SH-SY5Y (cell line): ENCODE measurements around the gene GNG11.

Source experiments
- GATA2 ChIP-seq: IDR thresholded peaks from 2 replicates; pipeline ENCODE4 v1.6.1; 2011; ENCODE audit warnings: mild to moderate bottlenecking, low read depth, low read length
- GATA3 ChIP-seq: IDR thresholded peaks from 2 replicates; pipeline ENCODE4 v1.6.1; 2011; ENCODE audit warnings: low read depth, mild to moderate bottlenecking, low read length, moderate library complexity

Gene GNG11

GRCh38 chr7:93960986-93961385, 39.5 kb downstream of the GNG11 start:
- TF ChIP-seq GATA2: no peak

- TF ChIP-seq GATA2 (no peak), GATA3 (no peak)
Measured at GRCh38 chr7:93964262-93964661, 42.7 kb downstream of the GNG11 start.

DNA sequence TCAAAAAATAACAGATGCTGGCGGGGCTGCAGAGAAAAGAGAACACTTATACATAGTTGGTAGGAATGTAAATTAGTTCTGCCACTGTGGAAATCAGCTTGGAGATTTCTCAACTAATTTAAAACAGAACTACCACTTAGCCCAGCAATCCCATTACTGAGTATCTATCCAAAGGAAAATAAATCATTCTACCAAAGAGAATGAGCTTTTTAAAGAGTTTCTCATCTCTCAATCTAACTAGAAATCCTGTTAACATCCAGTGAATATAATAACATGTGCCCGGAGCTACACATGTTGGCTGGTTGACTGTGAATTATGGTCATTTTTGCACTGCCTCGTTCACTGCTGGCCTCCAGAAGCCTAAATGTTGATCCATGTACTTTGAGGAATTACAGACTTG, 43.3 kb downstream of the GNG11 start:
- TF ChIP-seq GATA2: peak; percentile 85
- peak; percentile 96 for TF ChIP-seq GATA3

DNA sequence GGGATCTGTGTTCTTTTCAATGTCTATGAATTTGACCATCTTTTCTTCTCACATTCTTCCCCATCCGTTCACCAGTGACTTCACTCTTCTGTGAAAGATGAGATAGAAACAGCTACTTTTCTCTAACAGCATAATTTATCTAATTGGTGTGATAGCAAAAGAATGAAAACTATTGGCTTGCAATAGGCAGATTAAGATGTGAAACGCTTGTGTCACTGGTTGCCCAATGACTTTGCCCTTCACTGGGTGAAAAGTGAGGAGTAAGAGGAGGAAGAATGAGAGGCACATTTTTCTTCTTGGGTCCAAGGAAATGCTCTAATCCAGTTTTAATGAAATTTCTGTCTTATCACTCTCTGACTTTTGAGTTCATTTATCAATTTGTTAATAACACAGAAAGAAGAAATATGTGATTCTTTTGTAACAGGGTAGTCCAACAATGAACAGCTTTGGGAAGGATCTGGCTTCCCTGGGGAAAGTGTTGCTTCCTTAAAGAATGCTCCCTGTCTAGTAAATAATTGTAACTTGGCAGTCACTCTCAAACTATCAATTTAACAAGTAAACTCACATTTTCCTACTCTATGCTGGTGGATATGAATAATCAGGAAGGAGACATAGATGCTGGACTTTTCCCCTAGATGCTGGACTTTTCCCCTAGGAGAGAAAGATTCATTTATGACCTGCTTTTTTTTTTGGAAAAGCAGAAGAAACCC, 47.5 kb downstream of the GNG11 start:
- no peak for TF ChIP-seq GATA2
- TF ChIP-seq GATA3: no peak

- TF ChIP-seq GATA2 (peak; percentile 76), GATA3 (peak; percentile 78)
Measured at GRCh38 chr7:93972029-93972725, 50.6 kb downstream of the GNG11 start.

- TF ChIP-seq GATA3: no peak
- TF ChIP-seq GATA2: no peak
Measured at GRCh38 chr7:93973134-93973533, 51.6 kb downstream of the GNG11 start.

DNA sequence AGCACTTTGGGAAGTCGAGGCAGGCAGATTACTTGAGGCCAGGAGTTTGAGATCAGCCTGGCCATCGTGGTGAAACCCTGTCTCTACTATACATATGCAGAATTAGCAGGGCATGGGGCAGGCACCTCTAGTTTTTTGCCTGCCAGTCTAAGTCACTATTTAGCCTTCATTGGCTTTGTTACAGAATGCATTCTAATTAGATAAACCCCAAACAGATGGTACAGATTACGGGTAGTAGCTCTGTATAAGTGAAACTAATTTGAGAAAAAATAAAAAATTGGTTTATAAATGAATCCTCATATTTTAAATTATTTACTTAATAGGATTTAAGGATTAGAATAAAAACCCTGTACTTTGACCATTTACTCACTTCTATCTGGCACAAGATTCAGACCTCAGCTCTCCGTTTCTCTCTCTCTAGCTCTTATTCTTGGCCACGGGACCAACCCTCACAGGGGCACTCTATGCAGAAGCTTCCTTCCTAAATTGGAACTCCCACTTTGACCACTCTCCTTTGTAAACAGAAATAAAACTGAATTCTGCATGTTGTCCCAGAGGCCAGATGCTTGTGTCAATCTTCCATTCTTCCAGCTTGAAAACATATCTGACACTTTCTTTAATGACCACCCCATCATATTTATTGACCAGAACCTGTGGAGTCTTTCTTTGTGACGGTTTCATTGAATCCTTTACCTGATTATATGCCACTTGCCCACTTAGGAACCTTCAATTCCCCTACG, 55.8 kb downstream of the GNG11 start:
- TF ChIP-seq GATA3 (no peak), GATA2 (no peak)
